ENCODE measurements around the gene BUB3.
A peak's percentile ranks its signal among the peaks of the same experiment; 100 is the strongest.

BUB3 gene

GRCh38 chr10:123150986-123151736 is 3.0 kb upstream of the BUB3 start:
- no peak for TF ChIP-seq EP300 (IDR thresholded peaks at IDR 0.05; ENCODE audit: borderline replicate concordance)
- TF ChIP-seq TCF12 (IDR thresholded peaks at IDR 0.05; ENCODE audit: low read depth), result no peak
- TF ChIP-seq TAF1 (IDR thresholded peaks at IDR 0.05; ENCODE audit: low read depth), result no peak
- no peak for TF ChIP-seq NFIC (IDR thresholded peaks at IDR 0.05)
- no peak for TF ChIP-seq RAD21 (IDR thresholded peaks at IDR 0.05; ENCODE audit: low read depth)
- no peak for TF ChIP-seq EGR1 (IDR thresholded peaks at IDR 0.05)
- no peak for TF ChIP-seq MAX (IDR thresholded peaks at IDR 0.05)
- TF ChIP-seq YY1 (IDR thresholded peaks at IDR 0.05; ENCODE audit: low read depth), result no peak
- no peak for TF ChIP-seq CEBPB (IDR thresholded peaks at IDR 0.05)
- TF ChIP-seq ZBTB7A (IDR thresholded peaks at IDR 0.05; ENCODE audit: low read depth), result no peak
- no peak for TF ChIP-seq TEAD4 (IDR thresholded peaks at IDR 0.05)
- TF ChIP-seq USF1 (IDR thresholded peaks at IDR 0.05), result no peak
- TF ChIP-seq REST (IDR thresholded peaks at IDR 0.05; ENCODE audit: low read depth), result no peak
- TF ChIP-seq CREB1 (IDR thresholded peaks at IDR 0.05; ENCODE audit: low read depth), result no peak
- TF ChIP-seq FOXM1 (IDR thresholded peaks at IDR 0.05; ENCODE audit: borderline replicate concordance, low read depth), result no peak

- TF ChIP-seq NFIC (IDR thresholded peaks at IDR 0.05) (no peak), MAX (IDR thresholded peaks at IDR 0.05) (no peak), TAF1 (IDR thresholded peaks at IDR 0.05; ENCODE audit: low read depth) (no peak), TEAD4 (IDR thresholded peaks at IDR 0.05) (no peak)
Measured at GRCh38 chr10:123151737-123152135, 2.5 kb upstream of the BUB3 start.

- TF ChIP-seq MAX (IDR thresholded peaks at IDR 0.05) (peak; percentile 98), ZBTB7A (IDR thresholded peaks at IDR 0.05; ENCODE audit: low read depth) (no peak)
Measured at GRCh38 chr10:123153486-123154091, 613 bp upstream of the BUB3 start.

GRCh38 chr10:123154711-123155505 is 706 bp downstream of the BUB3 start:
- TF ChIP-seq TEAD4 (IDR thresholded peaks at IDR 0.05) (no peak), TAF1 (IDR thresholded peaks at IDR 0.05; ENCODE audit: low read depth) (no peak), RAD21 (IDR thresholded peaks at IDR 0.05; ENCODE audit: low read depth) (no peak), MAX (IDR thresholded peaks at IDR 0.05) (peak; percentile 66), TCF12 (IDR thresholded peaks at IDR 0.05; ENCODE audit: low read depth) (no peak), ZBTB7A (IDR thresholded peaks at IDR 0.05; ENCODE audit: low read depth) (0 out of 2 replicates have a peak, but pooled peaks have one; percentile 64), NFIC (IDR thresholded peaks at IDR 0.05) (no peak), YY1 (IDR thresholded peaks at IDR 0.05; ENCODE audit: low read depth) (peak; percentile 38; the same call in 1 of the 2 replicates), FOXM1 (IDR thresholded peaks at IDR 0.05; ENCODE audit: borderline replicate concordance, low read depth) (no peak), USF1 (IDR thresholded peaks at IDR 0.05) (no peak), EGR1 (IDR thresholded peaks at IDR 0.05) (no peak), EP300 (IDR thresholded peaks at IDR 0.05; ENCODE audit: borderline replicate concordance) (0 out of 2 replicates have a peak, but pooled peaks have one; percentile 5), REST (IDR thresholded peaks at IDR 0.05; ENCODE audit: low read depth) (no peak), CEBPB (IDR thresholded peaks at IDR 0.05) (no peak), CREB1 (IDR thresholded peaks at IDR 0.05; ENCODE audit: low read depth) (no peak)

GRCh38 chr10:123156078-123156477 is 1.9 kb downstream of the BUB3 start:
- no peak for TF ChIP-seq EP300 (IDR thresholded peaks at IDR 0.05; ENCODE audit: borderline replicate concordance)
- no peak for TF ChIP-seq REST (IDR thresholded peaks at IDR 0.05; ENCODE audit: low read depth)
- no peak for TF ChIP-seq TAF1 (IDR thresholded peaks at IDR 0.05; ENCODE audit: low read depth)
- no peak for TF ChIP-seq RAD21 (IDR thresholded peaks at IDR 0.05; ENCODE audit: low read depth)
- TF ChIP-seq FOXM1 (IDR thresholded peaks at IDR 0.05; ENCODE audit: borderline replicate concordance, low read depth), result no peak
- no peak for TF ChIP-seq USF1 (IDR thresholded peaks at IDR 0.05)
- no peak for TF ChIP-seq CREB1 (IDR thresholded peaks at IDR 0.05; ENCODE audit: low read depth)
- TF ChIP-seq YY1 (IDR thresholded peaks at IDR 0.05; ENCODE audit: low read depth), result no peak
- TF ChIP-seq TEAD4 (IDR thresholded peaks at IDR 0.05), result no peak
- no peak for TF ChIP-seq ZBTB7A (IDR thresholded peaks at IDR 0.05; ENCODE audit: low read depth)
- TF ChIP-seq TCF12 (IDR thresholded peaks at IDR 0.05; ENCODE audit: low read depth), result no peak
- no peak for TF ChIP-seq MAX (IDR thresholded peaks at IDR 0.05)
- TF ChIP-seq EGR1 (IDR thresholded peaks at IDR 0.05), result no peak
- TF ChIP-seq CEBPB (IDR thresholded peaks at IDR 0.05), result no peak
- no peak for TF ChIP-seq NFIC (IDR thresholded peaks at IDR 0.05)

All from Ishikawa (cell line).